PC-9 (cell line): Measurements from ENCODE around the gene GUCA1A. TPM values are rescaled to one million over a fixed set of nuclear protein-coding genes. Genes with fewer than 3 reads are reported as not detected.

Source experiments
- BruUV-seq: library from RNA; stranded (reverse); fragments of 400-500 nt; replicated peaks from 2 replicates; lab custom pipeline; 2021; lab: Mats Ljungman, UMichigan
- CTCF ChIA-PET: fragments of 300-600 bp; sonication (Branson Sonifier 250); formaldehyde crosslinking; loops from one replicate; lab custom pipeline; 2022; ENCODE audit warnings: antibody characterized with exemption; lab: Charles Lee
- POLR2A ChIA-PET: fragments of 300-600 bp; sonication (Branson Sonifier 250); formaldehyde crosslinking; loops from one replicate; lab custom pipeline; 2022; ENCODE audit warnings: antibody characterized with exemption; ENCODE audit not compliant: unreplicated experiment; lab: Charles Lee
- DNase-seq, 2 experiments: peaks; one replicate each; pipeline versions ENCODE4 v3.0.0 to v3.0.0-alpha.2; 2015 to 2022; ENCODE audit warnings: mixed read lengths in 1 of 2
- H2AFZ ChIP-seq: fragments of 200-600 bp; sonication (generic); 2 replicates; pipeline ENCODE4 v1.8.1; 2017; ENCODE audit warnings: antibody characterized with exemption
- H3F3A ChIP-seq: fragments of 200-600 bp; sonication (generic); 2 replicates; pipeline ENCODE4 v1.8.1; 2017; ENCODE audit warnings: antibody characterized with exemption, mild to moderate bottlenecking, low read depth; ENCODE audit not compliant: insufficient read depth
- H3K27ac ChIP-seq: fragments of 200-600 bp; sonication (generic); 2 replicates; pipeline ENCODE4 v1.6.1; 2016; ENCODE audit warnings: mixed run types
- H3K27me3 ChIP-seq: fragments of 200-600 bp; sonication (generic); 2 replicates; pipeline ENCODE4 v1.6.1; 2016; ENCODE audit warnings: low read depth, mixed run types; ENCODE audit not compliant: insufficient read depth
- H3K36me3 ChIP-seq: fragments of 200-600 bp; sonication (generic); 2 replicates; pipeline ENCODE4 v1.6.1; 2016; ENCODE audit warnings: low read depth, mixed run types
- H3K4me1 ChIP-seq: fragments of 200-600 bp; sonication (generic); replicated peaks from 2 replicates; pipeline ENCODE4 v1.6.1; 2016; ENCODE audit warnings: mixed run types; ENCODE audit not compliant: insufficient read depth
- H3K4me2 ChIP-seq: fragments of 200-600 bp; sonication (generic); 2 replicates; pipeline ENCODE4 v1.6.1; 2017; ENCODE audit warnings: mixed run types
- H3K4me3 ChIP-seq: fragments of 200-600 bp; sonication (generic); 2 replicates; pipeline ENCODE4 v1.6.1; 2016; ENCODE audit warnings: mixed run types
- H3K79me2 ChIP-seq: fragments of 200-600 bp; sonication (generic); 2 replicates; pipeline ENCODE4 v1.6.1; 2017; ENCODE audit warnings: low read depth, mixed run types
- H3K9me2 ChIP-seq: fragments of 200-600 bp; sonication (generic); 2 replicates; pipeline ENCODE4 v1.8.1; 2017; ENCODE audit warnings: mild to moderate bottlenecking; ENCODE audit not compliant: insufficient read depth
- H3K9me3 ChIP-seq: fragments of 200-600 bp; sonication (generic); 2 replicates; pipeline ENCODE4 v1.8.1; 2016; ENCODE audit warnings: low read depth; ENCODE audit not compliant: insufficient read depth
- H4K20me1 ChIP-seq: fragments of 200-600 bp; sonication (generic); 2 replicates; pipeline ENCODE4 v1.8.1; 2017; ENCODE audit not compliant: insufficient read depth
- CTCF ChIP-seq: fragments of 200-600 bp; sonication (generic); conservative IDR thresholded peaks from 2 replicates; pipeline ENCODE4 v1.6.1; 2017; ENCODE audit warnings: mixed run types, antibody characterized with exemption, mild to moderate bottlenecking, moderate library complexity
- EZH2 ChIP-seq: fragments of 200-600 bp; sonication (generic); IDR thresholded peaks from 2 replicates; pipeline ENCODE4 v1.8.0; 2017; ENCODE audit warnings: antibody characterized with exemption, low read depth
- intact Hi-C: fragments of 100-400 bp; cut with micrococcal nuclease; formaldehyde crosslinking; loops from one replicate; pipeline ENCODE4 v1.10.0; 2022; ENCODE audit not compliant: unreplicated experiment
- total RNA-seq: library from RNA; stranded (reverse); gene quantifications from 2 replicates; pipeline ENCODE4 v1.2.3, GENCODE V29; 2021

GUCA1A gene
- total RNA-seq, 1 experiment from 2014 or later, result not detected

DNA sequence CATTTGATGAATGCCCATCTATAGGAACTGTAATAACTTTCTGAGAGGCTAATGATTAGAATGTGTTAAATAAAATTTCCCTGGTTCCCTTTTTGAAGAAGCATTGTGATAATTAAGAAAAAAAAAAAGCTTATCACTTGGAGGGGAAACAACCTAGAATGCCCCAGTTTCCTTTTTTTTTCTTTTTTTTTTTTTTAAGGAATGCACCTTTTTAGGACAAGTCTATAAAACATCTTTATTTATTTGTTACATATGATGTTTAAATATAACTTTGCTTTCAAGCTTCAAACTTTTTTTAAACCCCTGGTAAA is 51.8 kb downstream of the GUCA1A start:
- peak overlapping the region; percentile 99 for H3K27ac ChIP-seq
- peak overlapping the region; percentile 89 for H3K4me2 ChIP-seq
- H3K4me1 ChIP-seq, result peaks cover 97% of the 10 kb centered on the region
- no peaks in the 10 kb centered on the region for H3K27me3 ChIP-seq
- CTCF ChIA-PET, result interaction anchor here (0.6 kb wide), 1 partner anchor 304 kb away, joined by 3 read pairs; the partner anchor contains the start of gene MED20
- no peak for TF ChIP-seq CTCF
- no peak for TF ChIP-seq EZH2
- no peaks in the 10 kb centered on the region for H3K9me3 ChIP-seq
- no peaks in the 10 kb centered on the region for H4K20me1 ChIP-seq
- H3F3A ChIP-seq, result peaks cover 75% of the 10 kb centered on the region
- no peak overlapping the region; the same call in 1 of the 2 replicates for H2AFZ ChIP-seq
- POLR2A ChIA-PET, result interaction anchor here (0.6 kb wide), 3 partner anchors 136 to 441 kb away, joined by 3 to 4 read pairs (median 4); partner anchors contain the start of gene TRERF1
- no peak for DNase-seq
- BruUV-seq, result TSS peak; percentile 64
- 0 out of 2 replicates have a peak, but pooled peaks cover 4% of the 10 kb centered on the region for H3K79me2 ChIP-seq
- H3K9me2 ChIP-seq, result no peaks in the 10 kb centered on the region
- peak overlapping the region; percentile 61 for H3K4me3 ChIP-seq
- intact Hi-C loops, result loop anchor here (5.0 to 10.0 kb wide), 4 partner anchors 70 to 650 kb away; partner anchors contain the start of genes BYSL, MED20 and RPL7L1
- peaks cover 4% of the 10 kb centered on the region; the same call in 1 of the 2 replicates for H3K36me3 ChIP-seq

DNA sequence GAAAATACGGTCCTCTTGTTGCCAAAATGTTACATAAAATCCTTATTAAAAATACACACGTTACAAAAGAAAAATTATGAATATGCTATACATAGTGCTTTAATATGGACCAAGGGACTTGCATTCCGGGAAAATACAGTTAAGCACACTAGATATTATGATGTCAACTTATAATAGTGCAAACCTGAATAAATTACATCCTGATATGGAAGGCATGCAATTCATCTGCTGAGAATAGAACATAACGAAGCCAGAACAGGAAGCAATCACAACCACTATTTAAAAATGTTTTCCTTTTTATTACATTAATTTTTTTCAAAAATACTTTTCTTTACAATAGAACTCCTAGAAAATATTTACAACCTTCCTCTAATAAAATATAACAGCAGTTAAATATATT is 52.3 kb downstream of the GUCA1A start:
- Histone ChIP-seq H3K79me2 (0 out of 2 replicates have a peak, but pooled peaks cover 4% of the 10 kb centered on the region), H3K36me3 (peaks cover 4% of the 10 kb centered on the region; the same call in 1 of the 2 replicates), H3K4me3 (peak overlapping the region; percentile 61; the same call in 1 of the 2 replicates), H3K9me2 (no peaks in the 10 kb centered on the region), H3K4me1 (peaks cover 97% of the 10 kb centered on the region), H3K9me3 (no peaks in the 10 kb centered on the region), H2AFZ (no peak overlapping the region), H3K27ac (peak overlapping the region; percentile 99), H3K4me2 (peak overlapping the region; percentile 89), H3F3A (peaks cover 71% of the 10 kb centered on the region), H4K20me1 (no peaks in the 10 kb centered on the region), H3K27me3 (no peaks in the 10 kb centered on the region)
- no TSS peak for BruUV-seq
- no peak for TF ChIP-seq CTCF
- no peak for TF ChIP-seq EZH2
- intact Hi-C loops, result loop anchor here (5.0 to 10.0 kb wide), 4 partner anchors 69 to 649 kb away; partner anchors contain the start of genes BYSL, MED20 and RPL7L1
- no peak for DNase-seq
- CTCF ChIA-PET, result interaction anchor here (0.7 kb wide), 1 partner anchor 204 kb away, joined by 3 read pairs; no protein-coding TSS in a partner anchor
- POLR2A ChIA-PET, result interaction anchor here (0.6 kb wide), 3 partner anchors 14 to 442 kb away, joined by 3 to 4 read pairs (median 3); partner anchors contain the start of gene TRERF1

GRCh38 chr6:42226161-42226611 is 53.0 kb downstream of the GUCA1A start:
- BruUV-seq, result TSS peak; percentile 86
- intact Hi-C loops, result loop anchor here (1.0 to 10.0 kb wide), 8 partner anchors 69 to 649 kb away; partner anchors contain the start of genes BYSL, MED20 and RPL7L1
- H3K4me1 ChIP-seq, result peaks cover 90% of the 10 kb centered on the region

More at GRCh38 chr6:42226161-42226611, 53.0 kb downstream of the GUCA1A start:
- H3K27ac ChIP-seq, result peak overlapping the region; percentile 99
- DNase-seq, result peak in 1 of 2 experiments; percentile 25
- ChIA-PET POLR2A (interaction anchor here (0.6 to 1.2 kb wide), 6 partner anchors 14 to 823 kb away, joined by 3 to 15 read pairs (median 10); no protein-coding TSS in a partner anchor), CTCF (interaction anchor here (0.6 to 2.7 kb wide), 5 partner anchors 13 to 321 kb away, joined by 3 to 17 read pairs (median 3); no protein-coding TSS in a partner anchor)
- H2AFZ ChIP-seq, result no peak overlapping the region
- peak overlapping the region; percentile 89 for H3K4me2 ChIP-seq
- H4K20me1 ChIP-seq, result no peaks in the 10 kb centered on the region
- H3K79me2 ChIP-seq, result 0 out of 2 replicates have a peak, but pooled peaks cover 4% of the 10 kb centered on the region
- H3K9me3 ChIP-seq, result no peaks in the 10 kb centered on the region
- no peaks in the 10 kb centered on the region for H3K27me3 ChIP-seq
- TF ChIP-seq CTCF, result no peak
- H3K4me3 ChIP-seq, result peak overlapping the region; percentile 34; the same call in 1 of the 2 replicates
- H3K9me2 ChIP-seq, result no peaks in the 10 kb centered on the region
- peaks cover 4% of the 10 kb centered on the region; the same call in 1 of the 2 replicates for H3K36me3 ChIP-seq
- peaks cover 63% of the 10 kb centered on the region for H3F3A ChIP-seq
